IMR-90 (cell line): Measurements from ENCODE around the gene ST8SIA6. TPM values are rescaled to one million over a fixed set of nuclear protein-coding genes. Genes with fewer than 3 reads are reported as not detected.

Experiments used
- ATAC-seq: fragments of 200-7000 bp; cut with Tn5 transposase; 2 replicates; pipeline ENCODE4 v1.9.1; 2020; ENCODE audit warnings: low read depth, mild to moderate bottlenecking, moderate library complexity
- BruUV-seq: library from RNA; stranded (reverse); fragments of 400-500 nt; replicated peaks from 2 replicates; lab custom pipeline; 2021; lab: Mats Ljungman, UMichigan
- CTCF ChIA-PET: fragments of 300-600 bp; formaldehyde crosslinking; extraction: SDS; loops from one replicate; lab custom pipeline; 2021; ENCODE audit warnings: antibody characterized with exemption; lab: Yijun Ruan, JAX
- POLR2A ChIA-PET: fragments of 300-600 bp; sonication (Branson Sonifier 250); formaldehyde crosslinking; loops from one replicate; lab custom pipeline; 2022; ENCODE audit warnings: antibody characterized with exemption; ENCODE audit not compliant: unreplicated experiment; lab: Charles Lee
- DNase-seq: peaks from one replicate; pipeline ENCODE4 v3.0.0; 2013
- H2AFZ ChIP-seq: replicated peaks from 2 replicates; pipeline ENCODE3; 2013; ENCODE audit warnings: low read length, mild to moderate bottlenecking; ENCODE audit not compliant: poor library complexity
- H2AK5ac ChIP-seq: 2 replicates; pipeline ENCODE4 v1.6.1; 2013; ENCODE audit warnings: low read depth, low read length, inconsistent platforms
- H2AK9ac ChIP-seq: replicated peaks from 2 replicates; pipeline ENCODE3; 2013; ENCODE audit warnings: mild to moderate bottlenecking, low read depth, low read length, moderate library complexity; ENCODE audit not compliant: poor library complexity
- H2BK120ac ChIP-seq: 2 replicates; pipeline ENCODE4 v1.6.1; 2013; ENCODE audit warnings: low read depth, low read length, inconsistent platforms
- H2BK15ac ChIP-seq: 3 replicates; pipeline ENCODE4 v1.6.1; 2013; ENCODE audit warnings: low read depth, low read length, inconsistent platforms
- H2BK20ac ChIP-seq: 2 replicates; pipeline ENCODE4 v1.6.1; 2013; ENCODE audit warnings: low read depth, mild to moderate bottlenecking, inconsistent platforms, low read length, moderate library complexity
- H2BK5ac ChIP-seq: 2 replicates; pipeline ENCODE4 v1.6.1; 2013; ENCODE audit warnings: mild to moderate bottlenecking, low read depth, low read length, inconsistent platforms; ENCODE audit not compliant: poor library complexity, severe bottlenecking
- H3K14ac ChIP-seq: replicated peaks from 2 replicates; pipeline ENCODE4 v1.6.1; 2013; ENCODE audit warnings: low read depth, low read length, inconsistent platforms
- H3K18ac ChIP-seq: 2 replicates; pipeline ENCODE4 v1.6.1; 2013; ENCODE audit warnings: low read depth, low read length, control low read depth
- H3K23ac ChIP-seq: 2 replicates; pipeline ENCODE4 v1.6.1; 2013; ENCODE audit warnings: low read depth, low read length, inconsistent platforms
- H3K27ac ChIP-seq: 2 replicates; pipeline ENCODE4 v1.5.1; 2013; ENCODE audit warnings: mild to moderate bottlenecking, control low read depth, low read length; ENCODE audit not compliant: insufficient read depth
- H3K27me3 ChIP-seq: 2 replicates; pipeline ENCODE4 v1.6.1; 2013; ENCODE audit warnings: low read length; ENCODE audit not compliant: control insufficient read depth, insufficient read depth
- H3K36me3 ChIP-seq: 2 replicates; pipeline ENCODE4 v1.6.1; 2013; ENCODE audit warnings: low read length, mixed read lengths; ENCODE audit not compliant: control insufficient read depth, insufficient read depth
- H3K4ac ChIP-seq: 2 replicates; pipeline ENCODE4 v1.6.1; 2013; ENCODE audit warnings: low read depth, low read length, inconsistent platforms
- H3K4me1 ChIP-seq: 2 replicates; pipeline ENCODE4 v1.6.1; 2013; ENCODE audit warnings: low read length, mixed read lengths; ENCODE audit not compliant: control insufficient read depth, insufficient read depth
- H3K4me2 ChIP-seq: 2 replicates; pipeline ENCODE4 v1.6.1; 2013; ENCODE audit warnings: low read depth, mild to moderate bottlenecking, control low read depth, low read length, moderate library complexity
- H3K4me3 ChIP-seq: 2 replicates; pipeline ENCODE4 v1.5.1; 2013; ENCODE audit warnings: low read depth, mild to moderate bottlenecking, control low read depth, low read length, moderate library complexity; ENCODE audit not compliant: insufficient read depth
- H3K56ac ChIP-seq: 2 replicates; pipeline ENCODE4 v1.6.1; 2013; ENCODE audit warnings: low read length, inconsistent platforms; ENCODE audit not compliant: insufficient read depth; ENCODE audit errors: extremely low read depth
- H3K79me1 ChIP-seq, 2 experiments: 2 replicates each; pipeline ENCODE4 v1.6.1; 2013; ENCODE audit warnings: low read length in 2 of 2, inconsistent platforms in 1 of 2, low read depth in 1 of 2
- H3K9ac ChIP-seq: 2 replicates; pipeline ENCODE4 v1.6.1; 2013; ENCODE audit warnings: low read depth, low read length, control low read depth
- H3K9me1 ChIP-seq: 2 replicates; pipeline ENCODE4 v1.6.1; 2013; ENCODE audit warnings: low read length, inconsistent platforms; ENCODE audit not compliant: insufficient read depth
- H3K9me3 ChIP-seq: 2 replicates; pipeline ENCODE4 v1.6.1; 2013; ENCODE audit warnings: low read length; ENCODE audit not compliant: control insufficient read depth, insufficient read depth
- H4K20me1 ChIP-seq: 2 replicates; pipeline ENCODE4 v1.6.1; 2013; ENCODE audit warnings: low read length, inconsistent platforms; ENCODE audit not compliant: insufficient read depth
- H4K5ac ChIP-seq: 2 replicates; pipeline ENCODE4 v1.6.1; 2013; ENCODE audit warnings: mild to moderate bottlenecking, low read depth, low read length, control low read depth
- H4K8ac ChIP-seq, 2 experiments: 2 replicates each; pipeline ENCODE4 v1.6.1; 2013; ENCODE audit warnings: low read depth in 2 of 2, low read length in 2 of 2, control low read depth in 1 of 2, inconsistent platforms in 1 of 2
- H4K91ac ChIP-seq: 2 replicates; pipeline ENCODE4 v1.6.1; 2013; ENCODE audit warnings: low read depth, low read length, inconsistent platforms; ENCODE audit not compliant: insufficient read depth
- BHLHE40 ChIP-seq: fragments of 150-350 bp; IDR thresholded peaks from 2 replicates; pipeline ENCODE4 v1.6.1; 2016; ENCODE audit warnings: mild to moderate bottlenecking, low read depth, low read length
- FOS ChIP-seq: fragments of 150-350 bp; IDR thresholded peaks from 2 replicates; pipeline ENCODE4 v1.6.1; 2016; ENCODE audit warnings: low read depth, low read length
- RAD21 ChIP-seq: IDR thresholded peaks from 2 replicates; pipeline ENCODE4 v1.6.1; 2012; ENCODE audit warnings: low read length, improper control_type of control experiment
- RCOR1 ChIP-seq: IDR thresholded peaks from 2 replicates; pipeline ENCODE4 v1.6.1; 2012; ENCODE audit warnings: mild to moderate bottlenecking, low read length, improper control_type of control experiment; ENCODE audit not compliant: insufficient replicate concordance
- WGBS, 2 experiments: methylation state at CpG; one replicate each; pipeline versions ENCODE4 v1.1.5 to v1.1.7; 2013; ENCODE audit warnings: missing lambda C conversion rate in 2 of 2; ENCODE audit not compliant: insufficient read length in 1 of 2; ENCODE audit errors: extremely low coverage in 2 of 2; 5-methylcytosine and 5-hydroxymethylcytosine counted together
- dilution Hi-C: fragments of 300-500 bp; cut with HindIII; formaldehyde crosslinking; loops from one replicate; pipeline ENCODE4 v1.14.3; 2018; ENCODE audit warnings: low sequenced_read_pairs; ENCODE audit not compliant: unreplicated experiment
- in situ Hi-C: fragments of 300-500 bp; cut with MboI; formaldehyde crosslinking; loops from 3 replicates; pipeline ENCODE4 v1.14.3; 2019; ENCODE audit warnings: low sequenced_read_pairs, inconsistent platforms, mixed read lengths
- intact Hi-C: fragments of 100-400 bp; cut with micrococcal nuclease; formaldehyde crosslinking; loops from 2 replicates; pipeline ENCODE4 v1.10.0; 2022
- polyA plus RNA-seq, 3 experiments: library from polyadenylated mRNA; depleted of rRNA; stranded (reverse); fragments of >200 nt; gene quantifications; 2 replicates each; pipeline ENCODE4 v1.2.3, GENCODE V29; 2012; ENCODE audit warnings: low replicate concordance in 1 of 3
- total RNA-seq: library from RNA; depleted of rRNA; stranded (reverse); fragments of >200 nt; gene quantifications from 2 replicates; pipeline ENCODE4 v1.2.3, GENCODE V29; 2012
- TF ChIP-seq, protein P1 (sequence below): fragments of 150-350 bp; IDR thresholded peaks from 2 replicates; pipeline ENCODE4 v1.6.1; 2016; ENCODE audit warnings: low read depth, mild to moderate bottlenecking, low read length, moderate library complexity, borderline replicate concordance
- TF ChIP-seq, protein P2 (sequence below): fragments of 150-350 bp; IDR thresholded peaks from 2 replicates; pipeline ENCODE4 v1.6.1; 2017; ENCODE audit warnings: mild to moderate bottlenecking, antibody characterized with exemption, low read length, low read depth

The ST8SIA6 gene
- total and polyA plus RNA-seq, 2 of the 4 experiments (the other 2 are of a cell fraction): 0.10 to 0.18 TPM

DNA sequence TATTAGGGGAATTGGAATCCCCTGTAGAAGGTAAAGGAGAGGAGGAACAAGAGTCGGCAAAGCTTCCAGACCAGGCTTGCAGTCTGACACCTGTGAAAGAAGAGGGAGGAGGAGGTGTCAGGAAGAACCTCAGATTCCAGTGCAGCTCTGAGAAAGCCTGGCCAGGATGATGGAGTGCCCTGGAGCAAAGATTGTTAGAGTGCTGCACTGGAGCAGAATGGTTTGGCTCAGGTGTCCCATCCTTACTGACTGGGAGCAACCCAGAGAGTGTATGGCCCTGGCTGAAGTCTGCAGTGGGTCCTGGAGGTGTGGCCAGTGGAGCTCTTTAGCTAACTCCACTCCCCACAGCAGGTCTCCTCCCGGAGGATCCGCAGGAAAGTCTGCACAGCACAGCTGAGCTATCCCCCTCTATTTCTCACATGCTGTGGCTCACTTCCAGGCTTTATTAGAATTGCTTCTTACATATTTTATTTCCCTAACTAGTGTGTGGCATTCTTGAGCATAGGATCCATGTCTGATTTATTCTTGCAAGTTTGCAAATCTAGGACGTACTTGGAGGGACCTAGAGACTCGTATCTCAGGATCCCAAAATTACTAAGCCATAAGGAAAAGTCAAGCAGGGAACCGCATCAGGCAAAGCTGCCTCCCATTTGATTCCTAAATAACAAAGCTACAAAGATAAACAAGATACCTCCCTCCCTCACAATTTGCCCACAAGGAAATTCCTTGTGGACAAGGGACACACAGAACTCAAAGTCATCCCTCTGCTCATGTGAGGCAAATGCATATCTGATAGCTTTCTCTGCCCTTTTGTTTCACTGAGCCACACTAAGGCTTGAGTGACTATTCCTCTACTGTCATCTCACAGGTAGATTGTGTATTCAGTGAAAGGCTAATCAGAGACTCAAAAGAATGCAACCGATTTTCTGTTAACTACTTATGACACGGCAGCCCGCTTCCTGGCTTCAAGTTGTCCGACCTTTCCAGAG is 167.5 kb downstream of the ST8SIA6 start:
- H2BK20ac ChIP-seq: no peak overlapping the region
- H3K4me1 ChIP-seq: no peaks in the 10 kb centered on the region
- in situ Hi-C loops (no loop called here), intact Hi-C loops (no loop called here), dilution Hi-C loops (no loop called here)
- no peak overlapping the region for H2AK5ac ChIP-seq
- no peaks in the 10 kb centered on the region for H3K79me1 ChIP-seq
- no TSS peak for BruUV-seq
- no peak overlapping the region for H4K5ac ChIP-seq
- H4K8ac ChIP-seq: no peak overlapping the region
- H3K9me3 ChIP-seq: peaks cover 7% of the 10 kb centered on the region
- H2BK15ac ChIP-seq: no peak overlapping the region
- no peak overlapping the region for H3K56ac ChIP-seq
- no peak overlapping the region for H3K14ac ChIP-seq
- no peak overlapping the region for H3K4ac ChIP-seq
- no peaks in the 10 kb centered on the region for H3K36me3 ChIP-seq
- WGBS, 2 experiments: 57% methylated on average over 4 of the region's 10 CpGs; no CpG with 5 or more reads in 1 of the 2 experiments
- H3K23ac ChIP-seq: no peak overlapping the region
- POLR2A ChIA-PET: no interaction called here
- CTCF ChIA-PET: interaction anchor here (0.7 kb wide), 1 partner anchor 147 kb away, joined by 3 read pairs; no protein-coding TSS in a partner anchor
- H3K18ac ChIP-seq: no peak overlapping the region
- H2BK120ac ChIP-seq: no peak overlapping the region
- no peak overlapping the region for H3K9ac ChIP-seq
- H4K20me1 ChIP-seq: no peaks in the 10 kb centered on the region
- H3K4me2 ChIP-seq: no peak overlapping the region
- H2AFZ ChIP-seq: no peak overlapping the region
- peaks cover 22% of the 10 kb centered on the region for H3K27me3 ChIP-seq
- H2BK5ac ChIP-seq: no peak overlapping the region
- DNase-seq (no peak), ATAC-seq (no peak)
- TF ChIP-seq, protein P1, sequence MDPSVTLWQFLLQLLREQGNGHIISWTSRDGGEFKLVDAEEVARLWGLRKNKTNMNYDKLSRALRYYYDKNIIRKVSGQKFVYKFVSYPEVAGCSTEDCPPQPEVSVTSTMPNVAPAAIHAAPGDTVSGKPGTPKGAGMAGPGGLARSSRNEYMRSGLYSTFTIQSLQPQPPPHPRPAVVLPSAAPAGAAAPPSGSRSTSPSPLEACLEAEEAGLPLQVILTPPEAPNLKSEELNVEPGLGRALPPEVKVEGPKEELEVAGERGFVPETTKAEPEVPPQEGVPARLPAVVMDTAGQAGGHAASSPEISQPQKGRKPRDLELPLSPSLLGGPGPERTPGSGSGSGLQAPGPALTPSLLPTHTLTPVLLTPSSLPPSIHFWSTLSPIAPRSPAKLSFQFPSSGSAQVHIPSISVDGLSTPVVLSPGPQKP: no peak
- TF ChIP-seq RCOR1 (no peak), BHLHE40 (no peak), RAD21 (no peak), FOS (no peak)
- TF ChIP-seq, protein P2, sequence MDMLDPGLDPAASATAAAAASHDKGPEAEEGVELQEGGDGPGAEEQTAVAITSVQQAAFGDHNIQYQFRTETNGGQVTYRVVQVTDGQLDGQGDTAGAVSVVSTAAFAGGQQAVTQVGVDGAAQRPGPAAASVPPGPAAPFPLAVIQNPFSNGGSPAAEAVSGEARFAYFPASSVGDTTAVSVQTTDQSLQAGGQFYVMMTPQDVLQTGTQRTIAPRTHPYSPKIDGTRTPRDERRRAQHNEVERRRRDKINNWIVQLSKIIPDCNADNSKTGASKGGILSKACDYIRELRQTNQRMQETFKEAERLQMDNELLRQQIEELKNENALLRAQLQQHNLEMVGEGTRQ: no peak
- no peak overlapping the region for H2AK9ac ChIP-seq
- no peak overlapping the region for H3K4me3 ChIP-seq
- no peak overlapping the region for H4K91ac ChIP-seq
- H3K9me1 ChIP-seq: no peaks in the 10 kb centered on the region
- H3K27ac ChIP-seq: no peak overlapping the region
